HG03108 (cell line): ENCODE results near the gene CD226.
"Not testable (repeated sequence)": the region's sequence is repeated elsewhere in the genome, so short reads cannot be mapped to it uniquely, and the experiment has no call there.

Experiments used
- ATAC-seq: cut with Tn5 transposase; IDR thresholded peaks from one replicate; pipeline ENCODE4 v1.9.1; 2021; ENCODE audit warnings: moderate library complexity; ENCODE audit not compliant: unreplicated experiment

CD226 gene

GRCh38 chr18:69947361-69948133 lies at the start of gene CD226:
TSS of gene CD226 (minus strand) at chr18:69947873. CDS start at chr18:69947406, 467 bp downstream.
- peak; percentile 44 for ATAC-seq

GRCh38 chr18:69996951-69997798 lies 49.5 kb upstream of the CD226 start:
- ATAC-seq, result no peak

DNA sequence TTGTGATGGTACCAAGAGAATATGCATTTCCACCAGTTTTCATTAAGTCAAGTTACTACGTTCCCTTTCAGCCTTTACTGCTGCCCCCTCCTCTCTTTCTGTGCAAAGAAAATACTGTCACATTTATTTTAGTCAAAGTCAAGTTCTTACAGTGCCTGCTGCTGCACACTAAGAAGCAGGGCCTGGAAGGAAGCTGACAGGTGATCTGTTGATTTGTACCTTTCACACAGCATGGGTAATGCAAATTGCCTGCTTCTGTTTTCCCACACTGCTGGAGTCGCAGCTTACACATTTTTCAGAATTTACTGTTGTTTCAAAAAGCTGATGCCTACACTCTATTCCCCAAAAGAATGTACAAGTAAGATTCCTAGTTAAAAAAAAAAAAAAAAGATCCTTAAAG lies 48.7 kb upstream of the CD226 start:
- no peak for ATAC-seq

- ATAC-seq, result no peak
Measured at GRCh38 chr18:69995774-69996173, 48.1 kb upstream of the CD226 start.

GRCh38 chr18:69992776-69993175 lies 45.1 kb upstream of the CD226 start:
- ATAC-seq, result no peak

DNA sequence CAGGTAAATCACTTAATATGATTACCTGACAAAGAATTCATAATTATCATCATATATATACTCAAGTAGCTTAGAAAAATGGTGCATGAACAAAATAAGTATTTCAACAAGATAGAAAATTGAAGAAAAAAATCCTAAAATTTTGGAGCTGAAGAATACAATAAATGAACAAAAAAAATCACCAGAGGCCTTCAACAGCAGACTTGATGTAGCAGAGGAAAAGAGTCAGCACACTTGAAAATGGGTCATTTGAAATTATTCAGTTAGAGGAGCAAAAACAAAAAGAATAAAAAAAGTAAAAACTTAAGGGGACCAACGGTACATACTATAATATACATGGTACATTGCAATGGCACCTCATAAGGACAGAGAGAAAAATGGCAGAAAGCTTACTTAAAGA lies 40.2 kb upstream of the CD226 start:
- no peak for ATAC-seq

GRCh38 chr18:69985239-69985638 lies 37.6 kb upstream of the CD226 start:
- no peak for ATAC-seq

GRCh38 chr18:69982417-69982816 lies 34.7 kb upstream of the CD226 start:
- ATAC-seq, result no peak

DNA sequence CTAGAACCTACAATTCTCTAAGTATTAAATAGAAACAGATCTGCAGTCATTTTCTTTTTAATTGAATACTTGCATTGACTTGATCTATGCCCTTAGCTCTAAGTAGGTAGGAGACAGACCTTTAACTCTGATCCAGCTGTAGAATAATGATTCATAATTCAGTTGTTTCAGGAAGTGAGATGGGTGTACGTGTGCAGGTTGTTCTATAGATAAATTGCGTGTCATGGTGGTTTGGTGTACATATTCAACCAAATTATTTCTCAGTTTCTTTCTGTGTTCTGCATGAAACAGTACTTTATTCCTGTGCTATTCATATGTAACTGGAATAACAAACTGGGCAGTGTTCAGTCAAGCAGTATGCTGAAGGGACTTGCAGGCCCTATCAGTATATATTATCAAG lies 34.3 kb upstream of the CD226 start:
- ATAC-seq, result peak; percentile 53

- ATAC-seq, result no peak
Measured at GRCh38 chr18:69980982-69981804, 33.5 kb upstream of the CD226 start.

DNA sequence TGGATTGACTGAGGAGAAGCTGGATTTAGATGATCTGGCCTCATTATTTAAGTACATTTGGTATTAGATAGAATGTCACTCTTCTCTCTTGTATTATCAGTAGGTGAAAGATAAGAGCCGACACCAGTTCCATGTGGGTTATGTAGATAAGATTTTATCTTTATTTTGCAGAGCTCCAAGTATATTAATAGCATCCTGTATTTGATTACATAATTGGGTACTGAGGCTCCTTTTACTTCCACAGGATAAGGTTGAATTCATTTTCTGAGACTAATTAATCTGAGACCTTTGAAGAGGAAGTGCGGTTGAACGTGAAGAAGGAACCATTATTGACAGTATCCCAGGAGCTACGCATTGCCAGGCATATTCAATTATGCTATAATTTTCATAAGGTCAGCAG lies 32.8 kb upstream of the CD226 start:
- no peak for ATAC-seq

DNA sequence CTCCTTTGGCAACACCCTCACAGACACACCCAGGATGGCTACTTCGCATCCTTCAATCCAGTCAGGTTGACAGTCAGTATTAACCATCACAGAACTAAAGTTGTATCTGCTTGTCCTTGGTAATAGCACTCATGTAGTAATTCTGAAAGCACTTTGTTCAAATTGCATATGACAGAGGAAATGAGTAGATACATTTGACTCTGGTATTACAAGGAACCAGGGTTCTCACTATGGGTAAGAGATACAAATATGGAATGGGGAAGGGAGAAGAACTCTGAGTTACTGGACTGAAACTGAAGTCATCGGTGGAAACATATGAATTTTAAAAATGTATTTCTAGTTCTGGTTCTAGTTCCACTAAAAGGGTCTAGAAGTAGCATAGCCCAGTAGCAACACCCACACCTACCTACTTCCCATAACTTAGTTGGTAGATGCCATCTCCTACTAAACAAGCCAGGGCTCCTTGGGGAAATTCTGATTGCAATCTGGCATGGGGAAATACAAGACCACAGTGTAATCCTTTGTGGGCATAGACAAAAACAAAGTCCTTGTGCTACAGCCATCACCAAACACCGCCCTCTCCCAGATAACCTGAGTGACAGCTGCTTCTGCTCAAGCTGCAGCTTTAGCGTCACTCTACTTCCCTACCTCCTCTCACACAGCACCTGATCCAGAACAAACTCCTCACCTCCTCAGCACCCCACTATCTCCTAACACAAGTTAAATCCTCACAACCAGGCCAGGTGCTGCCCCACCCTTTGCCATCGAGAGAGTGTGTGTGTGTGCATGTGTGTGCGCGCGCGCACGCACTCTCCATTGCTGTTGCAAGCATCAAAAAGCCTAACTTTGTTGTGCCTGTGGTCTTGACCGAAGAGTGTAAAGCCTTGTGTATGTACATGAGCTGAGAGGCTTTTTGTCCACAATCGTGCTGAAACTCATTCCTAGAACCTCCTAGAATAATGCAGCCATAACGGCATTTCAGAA lies 31.4 kb upstream of the CD226 start:
- peak; percentile 47 for ATAC-seq

GRCh38 chr18:69975294-69975693 lies 27.6 kb upstream of the CD226 start:
- not testable (repeated sequence) for ATAC-seq

DNA sequence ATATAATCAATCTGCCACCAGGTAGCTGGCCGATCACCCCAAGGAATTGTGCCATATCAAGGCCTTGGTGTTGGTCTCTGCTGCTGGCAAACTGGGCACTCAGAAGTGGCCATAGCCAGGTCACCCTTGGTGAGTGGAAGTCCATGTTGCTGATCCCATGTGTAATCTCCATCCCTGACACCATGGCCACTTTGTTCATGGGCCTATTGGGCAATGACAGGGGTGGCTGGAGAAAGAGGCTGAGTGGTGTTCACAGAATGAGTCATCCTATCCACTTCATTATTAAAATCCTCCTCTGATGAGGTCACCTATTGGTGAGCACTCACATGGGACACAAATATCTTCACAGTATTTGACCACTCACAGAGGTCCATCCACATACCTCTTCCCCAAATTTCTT lies 26.7 kb upstream of the CD226 start:
- ATAC-seq, result no peak

DNA sequence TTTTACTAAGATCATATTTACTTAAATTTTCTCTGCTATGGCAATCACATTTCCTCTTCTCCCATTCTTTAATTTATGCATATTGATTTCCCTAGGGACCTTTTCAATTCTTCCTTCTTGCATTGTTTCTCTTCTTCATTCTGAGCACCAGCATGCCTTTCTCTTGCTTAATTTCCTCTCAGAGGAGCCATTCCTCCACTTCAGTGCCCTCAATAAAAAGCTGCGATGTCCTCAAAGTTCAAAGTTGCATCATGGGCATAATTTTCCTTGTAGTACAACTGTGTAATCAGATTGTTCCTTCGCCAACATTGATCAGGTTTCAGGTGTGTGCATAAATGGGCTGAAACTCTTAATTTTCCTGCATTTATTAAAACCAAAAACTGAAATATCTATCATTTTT lies 21.8 kb upstream of the CD226 start:
- ATAC-seq, result no peak

DNA sequence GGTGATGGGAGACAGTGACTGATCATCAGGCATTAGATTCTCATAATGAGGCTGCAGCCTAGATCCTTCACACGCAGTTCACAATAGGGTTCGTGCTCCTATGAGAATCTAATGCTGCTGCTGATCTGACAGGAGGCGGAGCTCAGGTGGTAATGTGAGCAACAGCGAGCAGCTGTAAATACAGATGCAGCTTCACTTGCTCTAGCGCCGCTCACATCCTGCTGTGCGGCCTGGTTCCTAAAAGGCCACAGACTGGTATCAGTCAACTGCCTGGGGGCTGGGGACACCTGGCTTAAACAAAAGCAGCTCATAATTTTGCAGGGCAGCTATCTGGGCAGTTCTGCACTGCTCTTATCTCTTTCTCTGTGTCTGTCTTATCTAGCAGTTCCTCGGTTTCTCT lies 20.4 kb upstream of the CD226 start:
- ATAC-seq, result peak; percentile 59

GRCh38 chr18:69963196-69963595 lies 15.5 kb upstream of the CD226 start:
- no peak for ATAC-seq

DNA sequence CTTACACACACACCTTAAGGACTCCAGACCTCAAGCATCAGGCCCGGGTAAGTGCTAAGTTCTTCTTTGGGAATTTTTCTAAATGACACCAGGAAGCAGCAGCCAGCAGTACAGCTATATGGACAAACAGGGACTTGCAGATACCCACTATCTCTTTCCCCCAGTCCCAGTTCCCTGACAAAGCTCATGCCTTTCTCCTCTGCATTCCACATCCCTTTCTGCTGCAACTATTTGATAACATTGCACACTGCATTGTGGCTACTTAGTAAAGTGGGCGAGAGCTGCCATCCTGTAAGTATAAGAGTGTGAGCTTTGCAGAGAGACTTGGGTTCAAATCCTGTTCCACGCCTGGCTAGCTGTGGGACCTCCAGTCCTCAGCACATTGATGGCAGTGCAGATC lies 14.0 kb upstream of the CD226 start:
- ATAC-seq, result no peak

GRCh38 chr18:69958422-69958821 lies 10.7 kb upstream of the CD226 start:
- peak; percentile 28 for ATAC-seq

- ATAC-seq, result no peak
Measured at GRCh38 chr18:69957747-69958146, 10.1 kb upstream of the CD226 start.
